CD8-positive, alpha-beta memory T cell (primary cell): Measurements from ENCODE around the gene AUTS2. TPM values are rescaled to one million over a fixed set of nuclear protein-coding genes. Genes with fewer than 3 reads are reported as not detected.

Experiments used
- CTCF ChIA-PET: fragments of 350-600 bp; sonication (Branson Sonifier 250); formaldehyde crosslinking; loops from one replicate; lab custom pipeline; 2021; ENCODE audit warnings: antibody characterized with exemption; lab: Charles Lee
- POLR2A ChIA-PET: fragments of 350-600 bp; sonication (Branson Sonifier 250); formaldehyde crosslinking; loops from one replicate; lab custom pipeline; 2021; ENCODE audit warnings: antibody characterized with exemption; lab: Charles Lee
- DNase-seq, 5 donors: peaks; one replicate each; pipeline versions ENCODE4 v3.0.0 to v3.0.0-alpha.2; 2020 to 2022; ENCODE audit warnings: mixed read lengths in 1 of 5
- H3K27ac ChIP-seq: one replicate; pipeline ENCODE4 v1.7.0; 2013; ENCODE audit warnings: low read depth, mild to moderate bottlenecking, low read length, moderate library complexity
- H3K27me3 ChIP-seq: 2 replicates; pipeline ENCODE4 v1.7.0; 2013; ENCODE audit warnings: low read length, mild to moderate bottlenecking; ENCODE audit not compliant: insufficient read depth, poor library complexity, severe bottlenecking
- H3K36me3 ChIP-seq: 2 replicates; pipeline ENCODE4 v1.7.0; 2013; ENCODE audit warnings: mild to moderate bottlenecking, low read length, moderate library complexity; ENCODE audit not compliant: insufficient read depth
- H3K4me1 ChIP-seq: 2 replicates; pipeline ENCODE4 v1.7.0; 2013; ENCODE audit warnings: mild to moderate bottlenecking, low read length, moderate library complexity; ENCODE audit not compliant: insufficient read depth
- H3K4me3 ChIP-seq: 2 replicates; pipeline ENCODE4 v1.7.0; 2013; ENCODE audit warnings: mild to moderate bottlenecking, low read length
- H3K9me3 ChIP-seq: 2 replicates; pipeline ENCODE4 v1.7.0; 2013; ENCODE audit warnings: mild to moderate bottlenecking, low read length
- H3K27ac Mint-ChIP-seq, 8 donors: one replicate each; pipeline ENCODE4 v1.8.0; 2020 to 2021; ENCODE audit warnings: mixed read lengths in 8 of 8, mild to moderate bottlenecking in 6 of 8, inconsistent platforms in 3 of 8, moderate library complexity in 3 of 8
- H3K27me3 Mint-ChIP-seq, 2 donors: one replicate each; pipeline ENCODE4 v1.8.0; 2020 to 2021; ENCODE audit warnings: mixed read lengths in 2 of 2, mild to moderate bottlenecking in 1 of 2, moderate library complexity in 1 of 2
- H3K36me3 Mint-ChIP-seq, 3 donors: one replicate each; pipeline ENCODE4 v1.8.0; 2020 to 2021; ENCODE audit warnings: mixed read lengths in 3 of 3, inconsistent platforms in 1 of 3, mild to moderate bottlenecking in 1 of 3
- H3K4me1 Mint-ChIP-seq, 3 donors: one replicate each; pipeline ENCODE4 v1.8.0; 2020 to 2021; ENCODE audit warnings: mixed read lengths in 3 of 3, inconsistent platforms in 1 of 3, mild to moderate bottlenecking in 1 of 3
- H3K4me3 Mint-ChIP-seq, 7 donors: one replicate each; pipeline ENCODE4 v1.8.0; 2020 to 2021; ENCODE audit warnings: mixed read lengths in 7 of 7, mild to moderate bottlenecking in 6 of 7, moderate library complexity in 4 of 7, inconsistent platforms in 2 of 7
- H3K9me3 Mint-ChIP-seq, 5 donors: one replicate each; pipeline ENCODE4 v1.8.0; 2020 to 2022; ENCODE audit warnings: mixed read lengths in 5 of 5, mild to moderate bottlenecking in 3 of 5, moderate library complexity in 2 of 5, inconsistent platforms in 1 of 5
- polyA plus RNA-seq: library from polyadenylated mRNA; unstranded; fragments of 300-500 nt; fragmentation: Illumina TruSeq; gene quantifications from one replicate; pipeline ENCODE4 v1.2.3, GENCODE V29; 2021
- total RNA-seq, 2 experiments: library from RNA; stranded (reverse); gene quantifications; one replicate each; pipeline ENCODE4 v1.2.3, GENCODE V29; 2021

The AUTS2 gene
- total and polyA plus RNA-seq, 3 experiments from 2014 or later: 4.4 to 9.9 (median 5.3) TPM

DNA sequence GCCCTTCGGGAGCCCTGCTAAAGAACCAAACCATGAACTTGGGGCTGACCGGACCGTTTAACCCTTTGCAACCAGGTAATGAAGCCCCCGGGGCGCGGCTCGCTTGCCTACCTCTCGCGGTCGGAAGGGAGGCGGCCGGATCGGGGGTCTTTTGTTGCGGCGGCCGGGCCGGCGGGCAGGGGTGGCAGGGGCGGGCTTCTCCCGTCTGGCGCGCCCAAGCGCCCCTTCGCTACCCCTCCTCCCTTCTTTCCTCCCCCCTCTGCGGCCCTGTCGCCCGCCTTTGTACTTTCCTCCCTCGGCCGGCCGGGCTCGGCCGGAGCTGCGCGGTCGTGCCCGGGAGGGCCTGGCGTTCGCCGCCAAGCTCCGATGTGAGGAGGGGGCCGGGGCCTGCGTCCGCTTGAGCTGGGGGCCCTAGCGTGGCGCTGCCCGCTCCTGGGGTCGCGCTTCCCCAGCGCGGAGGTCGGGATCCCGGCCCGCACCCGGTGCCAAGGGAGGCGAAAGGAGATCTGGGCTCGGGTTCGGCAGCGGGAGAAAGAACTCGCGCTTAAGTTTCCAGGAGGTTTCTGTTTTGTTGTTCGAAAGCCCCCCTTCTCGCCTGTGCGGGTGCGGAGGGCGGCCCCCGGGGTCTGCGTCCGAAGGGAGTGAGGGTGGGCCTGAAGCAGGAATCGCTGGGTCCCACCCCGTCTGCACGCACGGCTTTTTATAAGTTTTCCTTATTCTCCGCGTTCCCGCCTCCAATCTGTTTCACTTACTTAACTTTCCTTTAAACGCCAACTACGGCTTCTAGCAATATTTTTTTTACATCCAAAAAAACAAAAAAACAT is 1096.9 kb downstream of the AUTS2 start:
- Mint-ChIP-seq H3K4me1 (peaks cover 25 to 51% (median 38%) of the 10 kb centered on the region in 3 donors), H3K27ac (peak overlapping the region; percentile 73 to 98 (median 94)), H3K9me3 (no peaks in the 10 kb centered on the region), H3K36me3 (peaks cover 0 to 19% (median 8%) of the 10 kb centered on the region in 3 donors), H3K27me3 (peaks cover 5 to 20% of the 10 kb centered on the region in 2 donors), H3K4me3 (peak overlapping the region; percentile 92 to 100 (median 98))
- H3K27ac ChIP-seq: peak overlapping the region; percentile 31
- ChIA-PET POLR2A (interaction anchor here (0.6 to 1.7 kb wide), 3 partner anchors 47 to 525 kb away, joined by 3 to 19 read pairs (median 4); no protein-coding TSS in a partner anchor), CTCF (interaction anchor here (0.8 to 1.7 kb wide), 4 partner anchors 11 to 189 kb away, joined by 3 to 8 read pairs (median 5); no protein-coding TSS in a partner anchor)
- no peaks in the 10 kb centered on the region for H3K4me1 ChIP-seq
- H3K27me3 ChIP-seq: no peaks in the 10 kb centered on the region
- H3K9me3 ChIP-seq: no peaks in the 10 kb centered on the region
- DNase-seq: no peak
- no peaks in the 10 kb centered on the region for H3K36me3 ChIP-seq
- H3K4me3 ChIP-seq: peak overlapping the region; percentile 51

DNA sequence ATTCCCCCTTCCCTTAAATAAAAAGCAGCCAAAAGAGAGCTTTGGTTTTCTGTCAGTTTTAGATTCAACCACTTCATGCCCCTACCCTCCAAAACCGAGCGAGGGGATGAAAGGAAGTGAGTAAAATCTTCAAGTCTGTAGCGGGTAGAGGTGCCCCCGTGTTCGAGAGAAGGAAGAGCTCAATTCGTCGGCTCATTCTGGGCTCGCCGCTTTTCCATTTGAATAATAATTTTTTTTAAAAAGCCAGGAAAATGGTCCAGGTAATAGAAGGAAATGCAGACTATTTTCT is 1097.5 kb downstream of the AUTS2 start:
- Mint-ChIP-seq H3K4me3 (peak overlapping the region; percentile 92 to 100 (median 98)), H3K27me3 (peaks cover 5 to 20% of the 10 kb centered on the region in 2 donors), H3K4me1 (peaks cover 25 to 49% (median 38%) of the 10 kb centered on the region in 3 donors), H3K36me3 (peaks cover 0 to 19% (median 8%) of the 10 kb centered on the region in 3 donors), H3K9me3 (no peaks in the 10 kb centered on the region), H3K27ac (peak overlapping the region; percentile 73 to 98 (median 94))
- Histone ChIP-seq H3K4me3 (peak overlapping the region; percentile 51), H3K36me3 (no peaks in the 10 kb centered on the region), H3K9me3 (no peaks in the 10 kb centered on the region), H3K27ac (no peak overlapping the region), H3K4me1 (no peaks in the 10 kb centered on the region), H3K27me3 (no peaks in the 10 kb centered on the region)
- DNase-seq: peak in 1 of 5 donors; percentile 14
- ChIA-PET CTCF (interaction anchor here (0.6 to 1.7 kb wide), 3 partner anchors 10 to 23 kb away, joined by 3 to 5 read pairs (median 5); no protein-coding TSS in a partner anchor), POLR2A (interaction anchor here (0.6 to 1.1 kb wide), 2 partner anchors 48 to 526 kb away, joined by 3 to 4 read pairs; no protein-coding TSS in a partner anchor)

DNA sequence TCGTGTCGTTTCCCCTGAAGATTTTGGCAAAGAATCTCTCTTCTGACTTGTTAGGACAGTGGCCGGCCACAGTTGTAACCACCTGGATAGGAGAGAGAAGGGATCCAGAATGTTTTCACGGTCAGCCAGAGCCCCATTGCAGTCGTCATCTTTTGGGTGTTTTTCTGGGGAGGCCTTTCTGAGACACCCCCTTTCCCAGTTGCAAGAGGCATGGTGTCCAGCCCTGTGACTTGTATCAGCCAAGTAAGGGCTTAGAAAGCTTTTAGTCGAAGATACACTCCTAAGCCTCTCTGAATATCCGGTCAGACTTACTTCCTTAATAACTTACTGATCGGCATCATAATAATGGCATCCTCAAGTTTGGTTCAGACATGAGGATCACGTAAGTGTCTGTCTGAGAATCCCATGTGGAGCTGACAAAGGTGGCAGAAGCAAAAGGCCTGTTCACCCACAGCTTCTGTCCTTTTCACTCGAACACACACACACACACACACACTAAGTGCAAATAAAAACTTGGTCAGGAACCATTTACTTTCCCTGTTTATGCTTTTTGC is 1098.0 kb downstream of the AUTS2 start:
- no peaks in the 10 kb centered on the region for H3K9me3 Mint-ChIP-seq
- peak overlapping the region; percentile 51 for H3K4me3 ChIP-seq
- H3K4me1 ChIP-seq: no peaks in the 10 kb centered on the region
- no peaks in the 10 kb centered on the region for H3K36me3 ChIP-seq
- DNase-seq: no peak
- ChIA-PET CTCF (interaction anchor here (0.6 to 1.7 kb wide), 5 partner anchors 10 to 111 kb away, joined by 3 to 5 read pairs (median 4); no protein-coding TSS in a partner anchor), POLR2A (interaction anchor here (1.1 kb wide), 1 partner anchor 48 kb away, joined by 3 read pairs; no protein-coding TSS in a partner anchor)
- peaks cover 25 to 49% (median 38%) of the 10 kb centered on the region in 3 donors for H3K4me1 Mint-ChIP-seq
- H3K27me3 ChIP-seq: no peaks in the 10 kb centered on the region
- peaks cover 5 to 20% of the 10 kb centered on the region in 2 donors for H3K27me3 Mint-ChIP-seq
- H3K27ac Mint-ChIP-seq: peak overlapping the region; percentile 55 to 98 (median 94)
- H3K27ac ChIP-seq: no peak overlapping the region
- peak overlapping the region; percentile 92 to 100 (median 98) for H3K4me3 Mint-ChIP-seq
- peaks cover 0 to 19% (median 8%) of the 10 kb centered on the region in 3 donors for H3K36me3 Mint-ChIP-seq
- H3K9me3 ChIP-seq: no peaks in the 10 kb centered on the region

DNA sequence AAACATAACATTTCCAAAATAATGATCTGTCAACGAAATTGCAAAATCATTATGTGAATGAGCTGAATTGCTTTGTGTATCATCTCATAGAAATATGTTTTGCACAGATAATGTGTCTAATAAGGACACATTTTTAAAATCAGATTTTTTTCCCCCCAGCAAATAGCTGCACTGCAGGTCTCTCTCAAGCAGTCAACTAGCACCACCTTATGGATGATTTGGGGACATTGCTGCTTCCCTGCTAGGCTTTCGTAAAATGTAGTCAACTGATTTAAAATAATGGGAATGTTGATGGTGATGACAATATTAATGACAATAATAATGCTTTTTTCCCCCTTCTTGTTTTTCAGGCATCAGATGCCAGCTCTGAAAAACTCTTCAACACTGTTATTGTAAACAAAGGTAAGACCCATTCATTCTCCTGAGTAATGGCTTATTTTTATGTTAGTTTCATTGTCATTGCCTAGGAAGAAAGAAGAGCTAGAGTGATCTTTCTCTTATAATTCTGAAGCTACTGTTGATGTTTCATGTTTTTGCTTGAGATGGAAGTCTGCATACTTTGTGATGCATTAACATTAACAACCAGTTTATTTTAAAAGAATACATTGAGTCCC is 1100.1 kb downstream of the AUTS2 start:
- CTCF ChIA-PET: interaction anchor here (0.8 to 2.2 kb wide), 23 partner anchors 10 to 509 kb away, joined by 3 to 16 read pairs (median 4); no protein-coding TSS in a partner anchor
- Mint-ChIP-seq H3K27ac (no peak overlapping the region), H3K4me3 (peak overlapping the region in 6 of 7 donors; percentile 4 to 97 (median 25)), H3K4me1 (peaks cover 24 to 43% (median 38%) of the 10 kb centered on the region in 3 donors), H3K9me3 (no peaks in the 10 kb centered on the region), H3K27me3 (peaks cover 5 to 13% of the 10 kb centered on the region in 2 donors), H3K36me3 (peaks cover 2 to 33% (median 8%) of the 10 kb centered on the region in 3 donors)
- Histone ChIP-seq H3K36me3 (no peaks in the 10 kb centered on the region), H3K27ac (no peak overlapping the region), H3K4me3 (no peak overlapping the region), H3K27me3 (no peaks in the 10 kb centered on the region), H3K9me3 (no peaks in the 10 kb centered on the region), H3K4me1 (no peaks in the 10 kb centered on the region)
- peak in 4 of 5 donors; percentile 22 to 62 (median 48) for DNase-seq
- POLR2A ChIA-PET: no interaction called here

DNA sequence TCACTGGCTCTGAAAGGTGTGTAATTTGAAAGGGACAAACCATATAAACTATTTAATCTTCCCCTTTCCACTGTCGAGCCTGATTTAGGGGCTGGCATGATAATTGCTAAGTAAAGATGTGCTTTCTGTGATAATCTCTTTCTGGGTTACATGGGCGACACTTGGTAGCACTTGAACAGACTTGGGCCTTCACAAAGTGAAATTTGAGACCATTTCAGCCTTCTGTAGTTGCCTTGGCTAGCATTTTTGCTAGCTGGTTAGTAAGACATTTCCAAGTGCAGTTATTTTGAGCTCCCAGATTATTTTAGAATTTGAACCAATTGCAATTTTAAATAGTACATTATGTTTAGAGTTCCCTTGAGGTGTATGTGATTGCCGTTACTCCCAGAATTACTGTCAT is 1101.0 kb downstream of the AUTS2 start:
- Histone ChIP-seq H3K4me3 (no peak overlapping the region), H3K36me3 (no peaks in the 10 kb centered on the region), H3K4me1 (no peaks in the 10 kb centered on the region), H3K9me3 (no peaks in the 10 kb centered on the region), H3K27me3 (no peaks in the 10 kb centered on the region), H3K27ac (no peak overlapping the region)
- CTCF ChIA-PET: interaction anchor here (0.8 to 2.2 kb wide), 7 partner anchors 9 to 510 kb away, joined by 3 to 16 read pairs (median 9); no protein-coding TSS in a partner anchor
- Mint-ChIP-seq H3K9me3 (no peaks in the 10 kb centered on the region), H3K27me3 (peaks cover 5 to 12% of the 10 kb centered on the region in 2 donors), H3K4me3 (no peak overlapping the region), H3K4me1 (peaks cover 29 to 48% (median 47%) of the 10 kb centered on the region in 3 donors), H3K27ac (no peak overlapping the region), H3K36me3 (peaks cover 4 to 35% (median 11%) of the 10 kb centered on the region in 3 donors)
- no peak for DNase-seq
- POLR2A ChIA-PET: no interaction called here

DNA sequence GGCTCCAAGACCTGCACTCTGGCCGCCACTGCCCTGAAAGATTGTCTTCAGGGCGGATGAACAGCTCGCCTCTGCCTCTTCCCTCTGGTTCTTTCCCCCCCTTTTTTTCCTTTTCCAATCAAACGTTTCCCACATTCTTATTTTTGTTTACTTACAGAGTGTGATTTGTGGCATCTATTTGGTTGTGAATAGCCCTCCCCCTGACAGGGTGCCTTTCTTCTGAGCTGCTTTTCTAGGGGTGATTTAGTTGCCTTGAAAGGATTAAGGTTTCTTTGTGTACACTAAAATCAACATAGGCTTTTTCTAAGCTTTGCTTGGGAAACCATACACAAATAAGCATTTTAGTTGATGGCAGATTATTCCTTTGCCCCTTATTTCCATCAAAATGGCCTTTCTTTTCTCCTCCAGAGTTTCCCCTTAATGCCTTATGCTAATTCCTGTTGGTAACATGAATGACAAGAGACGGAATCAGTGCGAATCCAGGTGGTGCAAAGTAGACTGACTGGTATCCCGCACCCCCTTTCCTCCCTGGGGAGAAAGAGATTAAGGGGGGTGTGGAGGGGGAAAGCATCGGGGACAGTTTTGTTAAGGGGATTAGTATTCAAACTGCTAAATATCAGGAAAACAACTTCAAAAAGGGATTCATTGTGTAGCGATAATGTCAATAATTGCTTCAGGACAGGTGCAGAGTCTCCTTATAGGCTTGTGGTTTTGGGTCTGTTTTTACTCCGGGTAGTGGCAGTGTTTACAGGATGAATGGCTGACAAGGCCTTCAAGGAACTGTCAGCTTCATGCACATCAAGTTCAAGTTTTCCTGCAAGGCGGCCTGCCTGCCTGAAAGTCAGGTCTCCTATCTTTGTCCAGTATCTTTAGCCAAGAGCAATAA is 1102.0 kb downstream of the AUTS2 start:
- H3K27me3 Mint-ChIP-seq: peaks cover 5 to 12% of the 10 kb centered on the region in 2 donors
- peaks cover 4 to 39% (median 11%) of the 10 kb centered on the region in 3 donors for H3K36me3 Mint-ChIP-seq
- no peaks in the 10 kb centered on the region for H3K9me3 Mint-ChIP-seq
- no peak overlapping the region for H3K27ac Mint-ChIP-seq
- H3K27ac ChIP-seq: no peak overlapping the region
- H3K4me1 ChIP-seq: no peaks in the 10 kb centered on the region
- ChIA-PET CTCF (interaction anchor here (0.8 kb wide), 1 partner anchor 8 kb away, joined by 3 read pairs; no protein-coding TSS in a partner anchor), POLR2A (no interaction called here)
- DNase-seq: no peak
- no peak overlapping the region for H3K4me3 ChIP-seq
- H3K4me1 Mint-ChIP-seq: peaks cover 32 to 57% (median 54%) of the 10 kb centered on the region in 3 donors
- no peaks in the 10 kb centered on the region for H3K36me3 ChIP-seq
- H3K27me3 ChIP-seq: no peaks in the 10 kb centered on the region
- no peaks in the 10 kb centered on the region for H3K9me3 ChIP-seq
- H3K4me3 Mint-ChIP-seq: no peak overlapping the region

DNA sequence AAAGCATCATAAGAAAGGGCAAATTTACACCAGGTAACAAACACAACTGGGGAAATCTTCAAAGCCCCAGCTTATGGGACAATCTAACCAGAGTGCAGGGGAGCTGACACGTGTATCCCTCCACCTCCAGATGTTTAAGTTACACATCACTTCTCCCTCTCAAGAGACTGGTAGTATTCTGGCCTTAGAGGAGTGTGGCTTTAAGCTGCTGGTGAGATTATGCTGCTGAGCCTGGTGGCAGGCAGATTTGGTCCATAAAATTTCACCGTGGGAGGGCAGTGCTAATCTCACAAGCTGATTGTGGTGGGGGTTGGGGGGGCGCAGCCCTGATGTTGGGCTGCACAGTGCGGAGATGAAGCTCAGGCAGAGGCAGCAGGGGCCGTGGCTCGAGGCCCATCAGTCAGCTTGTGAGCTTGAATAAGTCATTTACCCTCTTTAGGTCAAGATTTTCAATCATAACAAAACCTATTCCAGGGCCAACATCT is 1102.7 kb downstream of the AUTS2 start:
- no peaks in the 10 kb centered on the region for H3K9me3 ChIP-seq
- no peaks in the 10 kb centered on the region for H3K27me3 ChIP-seq
- H3K4me1 ChIP-seq: no peaks in the 10 kb centered on the region
- Mint-ChIP-seq H3K9me3 (no peaks in the 10 kb centered on the region), H3K4me1 (peaks cover 29 to 58% (median 50%) of the 10 kb centered on the region in 3 donors), H3K27ac (no peak overlapping the region), H3K27me3 (peaks cover 5 to 8% of the 10 kb centered on the region in 2 donors), H3K36me3 (peaks cover 7 to 36% (median 11%) of the 10 kb centered on the region in 3 donors), H3K4me3 (no peak overlapping the region)
- H3K27ac ChIP-seq: no peak overlapping the region
- no peak overlapping the region for H3K4me3 ChIP-seq
- no peaks in the 10 kb centered on the region for H3K36me3 ChIP-seq
- ChIA-PET CTCF (interaction anchor here (0.8 kb wide), 1 partner anchor 9 kb away, joined by 3 read pairs; no protein-coding TSS in a partner anchor), POLR2A (no interaction called here)
- DNase-seq: no peak
